ENCODE measurements around the gene SMCO1.
A peak's percentile ranks its signal among the peaks of the same experiment; 100 is the strongest.

Gene SMCO1

DNA sequence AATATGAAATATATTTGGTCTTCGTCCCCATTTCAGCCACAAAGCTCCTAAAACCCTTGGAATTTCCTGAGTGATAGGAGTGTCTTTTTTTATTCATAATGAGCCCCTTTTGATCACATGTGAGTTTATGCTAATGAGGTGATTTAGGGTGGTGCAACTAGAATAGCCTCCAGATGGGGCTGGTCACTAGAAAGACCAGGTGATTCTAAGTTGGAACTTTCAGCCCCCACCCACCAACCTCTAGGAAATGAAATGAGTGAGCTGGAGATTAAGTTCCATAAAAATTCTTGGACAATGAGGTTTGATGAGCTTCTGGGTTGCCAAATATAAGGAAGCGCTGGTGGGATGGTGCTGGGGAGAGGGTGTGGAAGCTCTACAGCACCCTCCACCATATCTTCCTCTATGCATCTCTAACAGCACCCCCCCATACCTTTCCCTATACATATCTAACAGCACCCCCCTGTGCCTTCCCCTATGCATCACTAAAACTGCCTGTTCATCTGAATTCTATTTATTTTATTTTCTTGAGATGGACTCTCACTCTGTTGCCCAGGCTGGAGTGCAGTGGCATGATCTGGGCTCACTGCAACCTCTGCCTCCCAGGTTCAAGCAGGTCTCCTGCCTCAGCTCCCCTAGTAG is 2.1 kb upstream of the SMCO1 start:
- POLR2A ChIA-PET = interaction anchor here (3.1 kb wide), 1 partner anchor 14 kb away, joined by 10 read pairs; the partner anchor contains the start of gene RNF168
- no peak overlapping the region for H3K27ac ChIP-seq (ENCODE audit: extremely low read depth, low read depth, low read length)
- CTCF ChIA-PET = interaction anchor here (0.7 kb wide), 1 partner anchor 656 kb away, joined by 3 read pairs; no protein-coding TSS in a partner anchor
- no peaks in the 10 kb centered on the region for H3K36me3 ChIP-seq (ENCODE audit: control insufficient read depth in 2 of 2, insufficient read depth in 1 of 2, low read length in 2 of 2)
- TF ChIP-seq ZNF341 (tag by site-specific recombination; IDR thresholded peaks at IDR 0.05; ENCODE audit: low read depth) = 0 out of 2 replicates have a peak, but pooled peaks have one; percentile 15
- TF ChIP-seq ZBTB48 (tag by site-specific recombination; IDR thresholded peaks at IDR 0.05) = no peak
- no peak overlapping the region for H3K4me3 ChIP-seq (ENCODE audit: low read depth, low read length)
- H3K4me1 ChIP-seq (ENCODE audit: control insufficient read depth, insufficient read depth, low read length) = no peaks in the 10 kb centered on the region
- H3K9me3 ChIP-seq (ENCODE audit: control insufficient read depth, insufficient read depth, low read depth, low read length) = no peaks in the 10 kb centered on the region

DNA sequence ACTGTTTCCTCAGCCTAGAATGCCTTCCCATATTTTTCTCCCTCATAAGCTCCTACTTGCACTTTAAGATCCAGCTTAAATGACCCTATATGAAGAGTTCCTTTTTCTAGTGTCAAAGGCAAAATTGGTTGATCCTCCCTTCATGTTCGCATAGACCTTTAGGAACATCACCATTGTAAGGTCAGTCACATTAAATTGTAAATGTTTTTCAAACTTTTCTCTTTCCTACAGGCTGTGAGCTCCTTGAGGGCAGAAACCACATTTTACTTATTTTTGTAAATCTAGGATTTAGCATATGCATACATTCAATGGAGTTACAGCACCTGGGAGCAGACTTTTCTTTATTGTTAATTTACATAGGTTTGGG is 813 bp downstream of the SMCO1 start:
- TF ChIP-seq BCL11B (tag by site-specific recombination; IDR thresholded peaks at IDR 0.05; ENCODE audit: low read depth) (no peak), ZBTB7A (tag by site-specific recombination; IDR thresholded peaks at IDR 0.05; ENCODE audit: low read depth) (no peak), REPIN1 (tag by site-specific recombination; IDR thresholded peaks at IDR 0.05; ENCODE audit: low read depth) (no peak), ZNF843 (tag by site-specific recombination; IDR thresholded peaks at IDR 0.05) (no peak)
- TF ChIP-seq, protein P1, sequence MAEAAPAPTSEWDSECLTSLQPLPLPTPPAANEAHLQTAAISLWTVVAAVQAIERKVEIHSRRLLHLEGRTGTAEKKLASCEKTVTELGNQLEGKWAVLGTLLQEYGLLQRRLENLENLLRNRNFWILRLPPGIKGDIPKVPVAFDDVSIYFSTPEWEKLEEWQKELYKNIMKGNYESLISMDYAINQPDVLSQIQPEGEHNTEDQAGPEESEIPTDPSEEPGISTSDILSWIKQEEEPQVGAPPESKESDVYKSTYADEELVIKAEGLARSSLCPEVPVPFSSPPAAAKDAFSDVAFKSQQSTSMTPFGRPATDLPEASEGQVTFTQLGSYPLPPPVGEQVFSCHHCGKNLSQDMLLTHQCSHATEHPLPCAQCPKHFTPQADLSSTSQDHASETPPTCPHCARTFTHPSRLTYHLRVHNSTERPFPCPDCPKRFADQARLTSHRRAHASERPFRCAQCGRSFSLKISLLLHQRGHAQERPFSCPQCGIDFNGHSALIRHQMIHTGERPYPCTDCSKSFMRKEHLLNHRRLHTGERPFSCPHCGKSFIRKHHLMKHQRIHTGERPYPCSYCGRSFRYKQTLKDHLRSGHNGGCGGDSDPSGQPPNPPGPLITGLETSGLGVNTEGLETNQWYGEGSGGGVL (tag by site-specific recombination; IDR thresholded peaks at IDR 0.05) = no peak
- H3K36me3 ChIP-seq (ENCODE audit: control insufficient read depth in 2 of 2, insufficient read depth in 1 of 2, low read length in 2 of 2) = no peaks in the 10 kb centered on the region
- no peaks in the 10 kb centered on the region for H3K4me1 ChIP-seq (ENCODE audit: control insufficient read depth, insufficient read depth, low read length)
- no peak overlapping the region for H3K4me3 ChIP-seq (ENCODE audit: low read depth, low read length)
- ChIA-PET POLR2A (no interaction called here), CTCF (interaction anchor here (0.6 to 0.7 kb wide), 2 partner anchors 9 to 105 kb away, joined by 3 to 5 read pairs; no protein-coding TSS in a partner anchor)
- no peaks in the 10 kb centered on the region for H3K9me3 ChIP-seq (ENCODE audit: control insufficient read depth, insufficient read depth, low read depth, low read length)
- H3K27ac ChIP-seq (ENCODE audit: extremely low read depth, low read depth, low read length) = no peak overlapping the region

DNA sequence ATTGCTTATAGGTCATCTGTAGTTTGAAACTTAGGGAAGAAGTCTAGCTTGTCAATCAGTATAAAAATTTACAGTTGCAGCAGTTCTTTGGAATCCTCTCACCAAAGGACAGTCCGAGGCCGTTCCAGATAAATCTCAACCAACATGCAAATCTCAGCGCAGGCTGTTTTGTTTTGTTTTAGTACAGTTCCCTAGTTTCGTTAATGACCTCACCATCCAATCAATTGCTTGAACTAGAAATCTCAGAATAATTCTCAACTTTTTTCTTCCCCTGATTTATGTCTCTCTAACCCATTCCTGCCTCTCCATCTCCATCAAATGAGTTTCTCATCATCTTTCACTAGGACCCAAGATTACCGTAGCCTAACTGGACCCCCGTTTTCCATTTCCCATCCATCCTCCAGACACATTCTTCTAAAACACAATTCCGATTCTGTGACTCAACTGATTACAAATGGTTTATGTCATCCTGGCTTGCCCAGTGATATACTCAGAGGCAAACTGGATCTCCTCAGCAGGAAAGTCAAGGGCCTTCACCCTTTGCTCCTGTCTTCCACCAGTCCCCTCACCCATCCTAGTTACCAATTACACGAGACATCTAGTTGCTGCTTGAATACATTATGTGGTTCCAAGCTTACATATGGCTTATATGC is 1.3 kb downstream of the SMCO1 start:
- POLR2A ChIA-PET = no interaction called here
- CTCF ChIA-PET = interaction anchor here (0.6 to 0.7 kb wide), 2 partner anchors 9 to 105 kb away, joined by 3 to 5 read pairs; no protein-coding TSS in a partner anchor

More for the DNA sequence above, 1.3 kb downstream of the SMCO1 start:
- Histone ChIP-seq H3K9me3 (ENCODE audit: control insufficient read depth, insufficient read depth, low read depth, low read length) (no peaks in the 10 kb centered on the region), H3K36me3 (ENCODE audit: control insufficient read depth in 2 of 2, insufficient read depth in 1 of 2, low read length in 2 of 2) (no peaks in the 10 kb centered on the region), H3K4me1 (ENCODE audit: control insufficient read depth, insufficient read depth, low read length) (no peaks in the 10 kb centered on the region), H3K27ac (ENCODE audit: extremely low read depth, low read depth, low read length) (no peak overlapping the region), H3K4me3 (ENCODE audit: low read depth, low read length) (no peak overlapping the region)
- TF ChIP-seq, protein P1 (tag by site-specific recombination; IDR thresholded peaks at IDR 0.05) = no peak
- TF ChIP-seq, protein P2, sequence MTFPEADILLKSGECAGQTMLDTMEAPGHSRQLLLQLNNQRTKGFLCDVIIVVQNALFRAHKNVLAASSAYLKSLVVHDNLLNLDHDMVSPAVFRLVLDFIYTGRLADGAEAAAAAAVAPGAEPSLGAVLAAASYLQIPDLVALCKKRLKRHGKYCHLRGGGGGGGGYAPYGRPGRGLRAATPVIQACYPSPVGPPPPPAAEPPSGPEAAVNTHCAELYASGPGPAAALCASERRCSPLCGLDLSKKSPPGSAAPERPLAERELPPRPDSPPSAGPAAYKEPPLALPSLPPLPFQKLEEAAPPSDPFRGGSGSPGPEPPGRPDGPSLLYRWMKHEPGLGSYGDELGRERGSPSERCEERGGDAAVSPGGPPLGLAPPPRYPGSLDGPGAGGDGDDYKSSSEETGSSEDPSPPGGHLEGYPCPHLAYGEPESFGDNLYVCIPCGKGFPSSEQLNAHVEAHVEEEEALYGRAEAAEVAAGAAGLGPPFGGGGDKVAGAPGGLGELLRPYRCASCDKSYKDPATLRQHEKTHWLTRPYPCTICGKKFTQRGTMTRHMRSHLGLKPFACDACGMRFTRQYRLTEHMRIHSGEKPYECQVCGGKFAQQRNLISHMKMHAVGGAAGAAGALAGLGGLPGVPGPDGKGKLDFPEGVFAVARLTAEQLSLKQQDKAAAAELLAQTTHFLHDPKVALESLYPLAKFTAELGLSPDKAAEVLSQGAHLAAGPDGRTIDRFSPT (tag by site-specific recombination; IDR thresholded peaks at IDR 0.05) = no peak
- TF ChIP-seq ZNF600 (tag by site-specific recombination; IDR thresholded peaks at IDR 0.05) (no peak), ZNF133 (tag by site-specific recombination; IDR thresholded peaks at IDR 0.05) (no peak), FEZF1 (tag by site-specific recombination; IDR thresholded peaks at IDR 0.05) (no peak), ZNF433 (tag by site-specific recombination; IDR thresholded peaks at IDR 0.05; ENCODE audit: low read depth) (no peak), ZNF391 (tag by site-specific recombination; IDR thresholded peaks at IDR 0.05; ENCODE audit: borderline replicate concordance, low read depth) (no peak)
- TF ChIP-seq, protein P3, sequence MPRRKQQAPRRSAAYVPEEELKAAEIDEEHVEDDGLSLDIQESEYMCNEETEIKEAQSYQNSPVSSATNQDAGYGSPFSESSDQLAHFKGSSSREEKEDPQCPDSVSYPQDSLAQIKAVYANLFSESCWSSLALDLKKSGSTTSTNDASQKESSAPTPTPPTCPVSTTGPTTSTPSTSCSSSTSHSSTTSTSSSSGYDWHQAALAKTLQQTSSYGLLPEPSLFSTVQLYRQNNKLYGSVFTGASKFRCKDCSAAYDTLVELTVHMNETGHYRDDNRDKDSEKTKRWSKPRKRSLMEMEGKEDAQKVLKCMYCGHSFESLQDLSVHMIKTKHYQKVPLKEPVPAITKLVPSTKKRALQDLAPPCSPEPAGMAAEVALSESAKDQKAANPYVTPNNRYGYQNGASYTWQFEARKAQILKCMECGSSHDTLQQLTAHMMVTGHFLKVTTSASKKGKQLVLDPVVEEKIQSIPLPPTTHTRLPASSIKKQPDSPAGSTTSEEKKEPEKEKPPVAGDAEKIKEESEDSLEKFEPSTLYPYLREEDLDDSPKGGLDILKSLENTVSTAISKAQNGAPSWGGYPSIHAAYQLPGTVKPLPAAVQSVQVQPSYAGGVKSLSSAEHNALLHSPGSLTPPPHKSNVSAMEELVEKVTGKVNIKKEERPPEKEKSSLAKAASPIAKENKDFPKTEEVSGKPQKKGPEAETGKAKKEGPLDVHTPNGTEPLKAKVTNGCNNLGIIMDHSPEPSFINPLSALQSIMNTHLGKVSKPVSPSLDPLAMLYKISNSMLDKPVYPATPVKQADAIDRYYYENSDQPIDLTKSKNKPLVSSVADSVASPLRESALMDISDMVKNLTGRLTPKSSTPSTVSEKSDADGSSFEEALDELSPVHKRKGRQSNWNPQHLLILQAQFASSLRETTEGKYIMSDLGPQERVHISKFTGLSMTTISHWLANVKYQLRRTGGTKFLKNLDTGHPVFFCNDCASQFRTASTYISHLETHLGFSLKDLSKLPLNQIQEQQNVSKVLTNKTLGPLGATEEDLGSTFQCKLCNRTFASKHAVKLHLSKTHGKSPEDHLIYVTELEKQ (tag by site-specific recombination; IDR thresholded peaks at IDR 0.05; ENCODE audit: borderline replicate concordance) = no peak
- TF ChIP-seq, protein P4, sequence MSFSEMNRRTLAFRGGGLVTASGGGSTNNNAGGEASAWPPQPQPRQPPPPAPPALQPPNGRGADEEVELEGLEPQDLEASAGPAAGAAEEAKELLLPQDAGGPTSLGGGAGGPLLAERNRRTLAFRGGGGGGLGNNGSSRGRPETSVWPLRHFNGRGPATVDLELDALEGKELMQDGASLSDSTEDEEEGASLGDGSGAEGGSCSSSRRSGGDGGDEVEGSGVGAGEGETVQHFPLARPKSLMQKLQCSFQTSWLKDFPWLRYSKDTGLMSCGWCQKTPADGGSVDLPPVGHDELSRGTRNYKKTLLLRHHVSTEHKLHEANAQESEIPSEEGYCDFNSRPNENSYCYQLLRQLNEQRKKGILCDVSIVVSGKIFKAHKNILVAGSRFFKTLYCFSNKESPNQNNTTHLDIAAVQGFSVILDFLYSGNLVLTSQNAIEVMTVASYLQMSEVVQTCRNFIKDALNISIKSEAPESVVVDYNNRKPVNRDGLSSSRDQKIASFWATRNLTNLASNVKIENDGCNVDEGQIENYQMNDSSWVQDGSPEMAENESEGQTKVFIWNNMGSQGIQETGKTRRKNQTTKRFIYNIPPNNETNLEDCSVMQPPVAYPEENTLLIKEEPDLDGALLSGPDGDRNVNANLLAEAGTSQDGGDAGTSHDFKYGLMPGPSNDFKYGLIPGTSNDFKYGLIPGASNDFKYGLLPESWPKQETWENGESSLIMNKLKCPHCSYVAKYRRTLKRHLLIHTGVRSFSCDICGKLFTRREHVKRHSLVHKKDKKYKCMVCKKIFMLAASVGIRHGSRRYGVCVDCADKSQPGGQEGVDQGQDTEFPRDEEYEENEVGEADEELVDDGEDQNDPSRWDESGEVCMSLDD (tag by site-specific recombination; IDR thresholded peaks at IDR 0.05) = no peak
